Neutrophil (primary cell): Measurements from ENCODE around the gene LAMC3.

Experiments used
- H3K27ac ChIP-seq: fragments of 200-600 bp; sonication (generic); 2 replicates; pipeline ENCODE4 v1.5.1; 2016; ENCODE audit warnings: mild to moderate bottlenecking, moderate library complexity
- H3K27me3 ChIP-seq: fragments of 200-600 bp; sonication (generic); 2 replicates; pipeline ENCODE4 v1.6.0; 2016; ENCODE audit warnings: mild to moderate bottlenecking
- H3K36me3 ChIP-seq: fragments of 200-600 bp; sonication (generic); 2 replicates; pipeline ENCODE4 v1.5.1; 2017
- H3K4me1 ChIP-seq, 2 experiments: fragments of 200-600 bp in 1 of 2; sonication (generic) in 1 of 2; 1 replicate in 1 of 2; 2 replicates in 1 of 2; pipeline versions ENCODE4 v1.5.1 to v1.6.1; 2013 to 2016; ENCODE audit warnings: low read depth in 1 of 2, low read length in 1 of 2, mild to moderate bottlenecking in 1 of 2, moderate library complexity in 1 of 2; ENCODE audit not compliant: control insufficient read depth in 1 of 2, insufficient read depth in 1 of 2
- H3K4me3 ChIP-seq, 2 experiments: fragments of 200-600 bp in 1 of 2; sonication (generic) in 1 of 2; 1 replicate in 1 of 2; 2 replicates in 1 of 2; pipeline ENCODE4 v1.5.1; 2013 to 2016; ENCODE audit warnings: low read depth in 1 of 2, low read length in 1 of 2, mild to moderate bottlenecking in 1 of 2, moderate library complexity in 1 of 2
- H3K9me3 ChIP-seq: fragments of 200-600 bp; sonication (generic); 2 replicates; pipeline ENCODE4 v1.5.1; 2016
- CTCF ChIP-seq: fragments of 200-600 bp; sonication (generic); IDR thresholded peaks from 2 replicates; pipeline ENCODE4 v1.5.1; 2016; ENCODE audit warnings: antibody characterized with exemption

LAMC3 gene

DNA sequence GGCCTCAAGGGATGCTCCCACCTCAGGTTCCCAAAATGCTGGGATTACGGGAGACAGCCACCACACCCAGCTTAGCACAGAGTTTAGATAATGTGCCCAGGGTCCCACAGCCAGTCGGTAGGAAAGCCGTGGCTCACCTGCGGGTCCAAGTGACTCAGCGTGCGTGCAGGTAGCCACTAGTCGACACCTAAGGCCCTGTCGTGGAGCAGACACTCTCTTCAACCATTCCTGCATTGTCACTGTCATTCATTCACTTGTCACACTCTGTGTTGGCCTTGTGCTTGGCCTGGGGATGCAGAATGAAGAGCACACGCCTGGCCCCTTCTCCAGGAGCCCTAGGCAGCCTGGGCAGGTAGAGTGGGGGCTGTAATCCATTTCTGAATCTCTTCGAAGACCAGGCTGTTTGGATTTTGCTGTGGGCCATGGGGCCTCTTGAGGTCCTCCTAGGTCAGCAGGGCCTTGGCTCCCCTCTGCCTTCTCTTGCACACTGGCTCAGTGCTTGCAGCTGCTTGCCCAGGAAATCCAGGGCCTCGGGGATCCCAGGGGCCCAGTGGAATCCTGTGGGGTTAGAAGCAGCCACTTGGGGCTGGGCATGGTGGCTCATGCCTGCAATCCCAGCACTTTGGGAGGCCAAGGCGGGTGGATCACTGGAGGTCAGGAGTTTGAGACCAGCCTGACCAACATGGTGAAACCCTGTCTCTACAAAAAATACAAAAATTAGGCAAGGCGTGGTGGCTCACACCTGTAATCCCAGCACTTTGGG, 81.2 kb downstream of the LAMC3 start:
- no peaks in the 10 kb centered on the region for H3K36me3 ChIP-seq
- peaks cover 16% of the 10 kb centered on the region for H3K27me3 ChIP-seq
- no peaks in the 10 kb centered on the region for H3K9me3 ChIP-seq
- H3K27ac ChIP-seq, result no peak overlapping the region
- TF ChIP-seq CTCF, result no peak
- no peaks in the 10 kb centered on the region for H3K4me1 ChIP-seq
- no peak overlapping the region for H3K4me3 ChIP-seq

DNA sequence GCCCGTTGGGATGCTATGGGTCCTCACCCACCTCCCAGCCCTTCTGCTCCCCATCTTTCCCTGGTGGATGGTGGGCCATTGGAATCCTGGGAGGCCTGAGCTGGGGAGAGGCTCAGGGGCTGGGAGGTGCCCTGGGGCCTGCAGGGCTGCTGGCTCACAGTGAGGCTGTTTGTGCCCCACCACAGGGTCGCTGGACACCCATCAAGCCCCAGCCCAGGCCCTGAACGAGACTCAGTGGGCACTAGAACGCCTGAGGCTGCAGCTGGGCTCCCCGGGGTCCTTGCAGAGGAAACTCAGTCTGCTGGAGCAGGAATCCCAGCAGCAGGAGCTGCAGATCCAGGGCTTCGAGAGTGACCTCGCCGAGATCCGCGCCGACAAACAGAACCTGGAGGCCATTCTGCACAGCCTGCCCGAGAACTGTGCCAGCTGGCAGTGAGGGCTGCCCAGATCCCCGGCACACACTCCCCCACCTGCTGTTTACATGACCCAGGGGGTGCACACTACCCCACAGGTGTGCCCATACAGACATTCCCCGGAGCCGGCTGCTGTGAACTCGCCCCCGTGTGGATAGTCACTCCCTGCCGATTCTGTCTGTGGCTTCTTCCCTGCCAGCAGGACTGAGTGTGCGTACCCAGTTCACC, 82.5 kb downstream of the LAMC3 start:
- Histone ChIP-seq H3K36me3 (no peaks in the 10 kb centered on the region), H3K4me1 (peaks cover 0 to 2% of the 10 kb centered on the region in 2 experiments), H3K4me3 (no peak overlapping the region), H3K9me3 (no peaks in the 10 kb centered on the region), H3K27ac (no peak overlapping the region), H3K27me3 (peaks cover 28% of the 10 kb centered on the region)
- no peak for TF ChIP-seq CTCF

GRCh38 chr9:131092030-131092429, 83.1 kb downstream of the LAMC3 start:
- Histone ChIP-seq H3K36me3 (no peaks in the 10 kb centered on the region), H3K4me3 (no peak overlapping the region), H3K9me3 (no peaks in the 10 kb centered on the region), H3K4me1 (peaks cover 0 to 7% of the 10 kb centered on the region in 2 experiments), H3K27me3 (peaks cover 34% of the 10 kb centered on the region), H3K27ac (no peak overlapping the region)
- no peak for TF ChIP-seq CTCF

- no peaks in the 10 kb centered on the region for H3K9me3 ChIP-seq
- H3K4me1 ChIP-seq, result peaks cover 0 to 8% of the 10 kb centered on the region in 2 experiments
- H3K27ac ChIP-seq, result no peak overlapping the region
- no peaks in the 10 kb centered on the region for H3K36me3 ChIP-seq
- no peak for TF ChIP-seq CTCF
- H3K4me3 ChIP-seq, result no peak overlapping the region
- peaks cover 42% of the 10 kb centered on the region for H3K27me3 ChIP-seq
Measured at GRCh38 chr9:131092548-131093440, 83.8 kb downstream of the LAMC3 start.

DNA sequence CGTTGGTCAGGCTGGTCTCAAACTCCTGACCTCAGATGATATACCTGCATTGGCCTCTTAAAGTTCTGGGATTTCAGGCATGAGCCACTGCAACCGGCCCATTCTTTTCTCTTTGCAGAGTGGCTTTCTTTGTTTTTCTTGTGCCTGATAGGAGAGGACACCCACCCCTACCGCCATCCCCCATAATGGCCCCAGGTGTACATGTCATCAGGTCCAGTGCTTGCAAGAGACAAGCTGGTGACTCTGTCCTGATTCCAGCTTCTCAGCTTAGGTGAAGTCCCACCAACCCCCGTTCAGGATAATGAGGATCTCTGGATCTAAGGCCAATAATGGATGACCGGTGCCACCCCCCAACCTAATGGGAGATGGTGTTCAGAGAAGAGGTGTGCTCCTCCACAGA, 85.0 kb downstream of the LAMC3 start:
- Histone ChIP-seq H3K4me3 (no peak overlapping the region), H3K27me3 (peaks cover 54% of the 10 kb centered on the region), H3K27ac (no peak overlapping the region), H3K9me3 (no peaks in the 10 kb centered on the region), H3K36me3 (no peaks in the 10 kb centered on the region), H3K4me1 (peaks cover 0 to 8% of the 10 kb centered on the region in 2 experiments)
- no peak for TF ChIP-seq CTCF
